SK-N-SH (cell line): Measurements from ENCODE around the gene ROBO4. TPM values are rescaled to one million over a fixed set of nuclear protein-coding genes. Genes with fewer than 3 reads are reported as not detected.

Experiments used
- CTCF ChIA-PET: fragments of 300-600, 350-600 bp; formaldehyde crosslinking; extraction: SDS; loops from one replicate; lab custom pipeline; 2021; lab: Yijun Ruan, JAX
- POLR2A ChIA-PET: fragments of 350-600 bp; sonication (Branson Sonifier 250); formaldehyde crosslinking; extraction: SDS; loops from one replicate; lab custom pipeline; 2020; ENCODE audit warnings: antibody characterized with exemption, inconsistent platforms; lab: Yijun Ruan, JAX
- DNase-seq: peaks from one replicate; pipeline ENCODE4 v3.0.0; 2012
- H2AFZ ChIP-seq: fragments of 200-600 bp; sonication (generic); 2 replicates; pipeline ENCODE4 v1.8.1; 2016; ENCODE audit warnings: antibody characterized with exemption, mild to moderate bottlenecking, low read depth
- H3F3A ChIP-seq: fragments of 200-600 bp; sonication (generic); replicated peaks from 2 replicates; pipeline ENCODE3; 2016; ENCODE audit warnings: antibody characterized with exemption, mild to moderate bottlenecking; ENCODE audit not compliant: insufficient read depth
- H3K27ac ChIP-seq, 2 experiments: fragments of 200-500 bp in 1 of 2; fragments of 200-600 bp in 1 of 2; sonication (Bioruptor generic) in 1 of 2; sonication (generic), shearing (Covaris generic) in 1 of 2; 2 replicates each; pipeline versions ENCODE4 v1.5.1 to v1.6.1; 2014 to 2016; ENCODE audit warnings: low read depth in 2 of 2, inconsistent platforms in 1 of 2, low read length in 1 of 2, mild to moderate bottlenecking in 1 of 2, mixed read lengths in 1 of 2
- H3K27me3 ChIP-seq: fragments of 200-600 bp; sonication (generic), shearing (Covaris generic); 2 replicates; pipeline ENCODE4 v1.6.1; 2016; ENCODE audit warnings: mixed run types; ENCODE audit not compliant: insufficient read depth
- H3K36me3 ChIP-seq, 2 experiments: fragments of 200-500 bp in 1 of 2; fragments of 200-600 bp in 1 of 2; sonication (Bioruptor generic) in 1 of 2; sonication (generic) in 1 of 2; replicated peaks in 1 of 2; 2 replicates each; pipeline versions ENCODE3 to v1.5.1; 2014 to 2016; ENCODE audit warnings: low read length in 1 of 2, mild to moderate bottlenecking in 1 of 2; ENCODE audit not compliant: insufficient read depth in 2 of 2, control insufficient read depth in 1 of 2
- H3K4me1 ChIP-seq, 2 experiments: fragments of 200-500 bp in 1 of 2; fragments of 200-600 bp in 1 of 2; sonication (Bioruptor generic) in 1 of 2; sonication (generic), shearing (Covaris generic) in 1 of 2; 2 replicates each; pipeline versions ENCODE4 v1.5.1 to v1.6.1; 2014 to 2016; ENCODE audit warnings: low read depth in 1 of 2, low read length in 1 of 2, mixed run types in 1 of 2; ENCODE audit not compliant: insufficient read depth in 2 of 2, control insufficient read depth in 1 of 2
- H3K4me2 ChIP-seq: fragments of 200-600 bp; sonication (generic), shearing (Covaris generic); 2 replicates; pipeline ENCODE4 v1.6.1; 2017; ENCODE audit warnings: mixed run types
- H3K4me3 ChIP-seq, 2 experiments: fragments of 200-500 bp in 1 of 2; fragments of 200-600 bp in 1 of 2; sonication (Bioruptor generic) in 1 of 2; sonication (generic), shearing (Covaris generic) in 1 of 2; 2 replicates each; pipeline versions ENCODE4 v1.5.1 to v1.8.1; 2014 to 2016; ENCODE audit warnings: low read depth in 2 of 2, inconsistent platforms in 1 of 2, low read length in 1 of 2, mild to moderate bottlenecking in 1 of 2, mixed read lengths in 1 of 2, moderate library complexity in 1 of 2
- H3K79me2 ChIP-seq: fragments of 200-600 bp; sonication (generic); 2 replicates; pipeline ENCODE4 v1.8.1; 2017; ENCODE audit warnings: mild to moderate bottlenecking; ENCODE audit not compliant: insufficient read depth
- H3K9ac ChIP-seq: fragments of 200-600 bp; sonication (generic); 2 replicates; pipeline ENCODE4 v1.6.1; 2017; ENCODE audit warnings: mixed run types
- H3K9me2 ChIP-seq: fragments of 200-600 bp; sonication (generic); 2 replicates; pipeline ENCODE4 v1.6.1; 2017; ENCODE audit warnings: mixed run types
- H3K9me3 ChIP-seq: fragments of 200-600 bp; sonication (generic); 2 replicates; pipeline ENCODE4 v1.6.1; 2017; ENCODE audit warnings: mixed run types, mild to moderate bottlenecking, moderate library complexity
- H4K20me1 ChIP-seq: fragments of 200-600 bp; sonication (generic); 2 replicates; pipeline ENCODE4 v1.6.1; 2017; ENCODE audit warnings: mild to moderate bottlenecking, mixed run types; ENCODE audit not compliant: insufficient read depth
- CHD2 ChIP-seq: fragments of 150-350 bp; IDR thresholded peaks from 2 replicates; pipeline ENCODE4 v1.6.1; 2018; ENCODE audit warnings: low read length; ENCODE audit not compliant: partially characterized antibody
- ELF1 ChIP-seq: IDR thresholded peaks from 2 replicates; pipeline ENCODE4 v1.4.0; 2012
- EP300 ChIP-seq, 2 experiments: IDR thresholded peaks; 2 replicates each; pipeline versions ENCODE4 v1.4.0 to v1.6.1; 2012; ENCODE audit warnings: borderline replicate concordance in 1 of 2, low read depth in 1 of 2, low read length in 1 of 2
- FOSL2 ChIP-seq: IDR thresholded peaks from 2 replicates; pipeline ENCODE4 v1.4.0; 2012; ENCODE audit warnings: low read depth, mild to moderate bottlenecking, moderate library complexity, borderline replicate concordance
- GABPA ChIP-seq: IDR thresholded peaks from 2 replicates; pipeline ENCODE4 v1.4.0; 2012; ENCODE audit warnings: low read depth, mild to moderate bottlenecking
- GATA2 ChIP-seq: sonication (generic); formaldehyde crosslinking; IDR thresholded peaks from 2 replicates; pipeline ENCODE4 v1.5.0; 2020; ENCODE audit warnings: mild to moderate bottlenecking, missing genetic modification reagents
- MEF2A ChIP-seq: IDR thresholded peaks from 2 replicates; pipeline ENCODE4 v1.4.0; 2012; ENCODE audit warnings: low read depth, borderline replicate concordance
- MXI1 ChIP-seq: IDR thresholded peaks from 2 replicates; pipeline ENCODE4 v1.6.1; 2012; ENCODE audit warnings: mild to moderate bottlenecking, low read depth, low read length, improper control_type of control experiment
- REST ChIP-seq: IDR thresholded peaks from 2 replicates; pipeline ENCODE4 v1.6.1; 2012; ENCODE audit warnings: mild to moderate bottlenecking, low read depth, low read length, moderate library complexity
- RFX5 ChIP-seq: IDR thresholded peaks from 2 replicates; pipeline ENCODE4 v1.6.1; 2012; ENCODE audit warnings: mild to moderate bottlenecking, improper control_type of control experiment, low read length
- RXRA ChIP-seq: IDR thresholded peaks from 2 replicates; pipeline ENCODE4 v1.4.0; 2012; ENCODE audit warnings: low read depth, mild to moderate bottlenecking, borderline replicate concordance
- TAF1 ChIP-seq: IDR thresholded peaks from 2 replicates; pipeline ENCODE4 v1.6.1; 2012; ENCODE audit warnings: low read depth, mild to moderate bottlenecking, low read length, moderate library complexity, borderline replicate concordance
- TEAD4 ChIP-seq: IDR thresholded peaks from 2 replicates; pipeline ENCODE4 v1.4.0; 2012; ENCODE audit warnings: mild to moderate bottlenecking, borderline replicate concordance; ENCODE audit not compliant: insufficient read depth
- USF1 ChIP-seq: IDR thresholded peaks from 2 replicates; pipeline ENCODE4 v1.4.0; 2012; ENCODE audit warnings: low read depth, borderline replicate concordance
- YY1 ChIP-seq: IDR thresholded peaks from 2 replicates; pipeline ENCODE4 v1.4.0; 2012; ENCODE audit warnings: low read depth, mild to moderate bottlenecking
- WGBS: methylation state at CpG from one replicate; pipeline ENCODE4 v1.1.6; 2017; ENCODE audit warnings: low lambda C conversion rate; 5-methylcytosine and 5-hydroxymethylcytosine counted together
- polyA plus RNA-seq, 3 experiments: library from polyadenylated mRNA; depleted of rRNA; stranded (reverse); fragments of >200 nt; gene quantifications; 2 replicates each; pipeline ENCODE4 v1.2.3, GENCODE V29; 2012

Gene ROBO4
- polyA plus RNA-seq, 1 of the 3 experiments (the other 2 are of a cell fraction) = 0.95 TPM

GRCh38 chr11:124916370-124916710 lies 18.7 kb upstream of the ROBO4 start:
- CTCF ChIA-PET = no interaction called here
- no peak for DNase-seq
- no peak for TF ChIP-seq GATA2 (CRISPR knock-in tag)
- no peak for TF ChIP-seq REST
- no peak for TF ChIP-seq CHD2
- TF ChIP-seq GABPA = no peak
- TF ChIP-seq USF1 = no peak
- no peak for TF ChIP-seq MEF2A
- TF ChIP-seq TAF1 = no peak
- TF ChIP-seq RFX5 = no peak
- no peak for TF ChIP-seq FOSL2
- TF ChIP-seq ELF1 = no peak
- TF ChIP-seq EP300 (IDR thresholded peaks at IDR 0.05; ENCODE audit: borderline replicate concordance in 1 of 2, low read depth in 1 of 2, low read length in 1 of 2) = no peak
- no peak for TF ChIP-seq MXI1
- H2AFZ ChIP-seq = no peak overlapping the region
- H3K27ac ChIP-seq = no peak overlapping the region
- peaks cover 0 to 3% of the 10 kb centered on the region in 2 experiments; a peak in 1 of 4 replicates for H3K4me1 ChIP-seq
- no peak overlapping the region for H3K4me3 ChIP-seq
- no peaks in the 10 kb centered on the region for H3K79me2 ChIP-seq
- no peaks in the 10 kb centered on the region for H3K27me3 ChIP-seq
- H4K20me1 ChIP-seq = no peaks in the 10 kb centered on the region
- POLR2A ChIA-PET = no interaction called here
- peaks cover 3% of the 10 kb centered on the region for H3F3A ChIP-seq
- H3K36me3 ChIP-seq = no peaks in the 10 kb centered on the region
- H3K9me2 ChIP-seq = no peaks in the 10 kb centered on the region
- no peak overlapping the region for H3K9ac ChIP-seq
- H3K9me3 ChIP-seq = no peaks in the 10 kb centered on the region
- H3K4me2 ChIP-seq = no peak overlapping the region

GRCh38 chr11:124915541-124916369 lies 18.1 kb upstream of the ROBO4 start:
- H3K27ac ChIP-seq = no peak overlapping the region

More at GRCh38 chr11:124915541-124916369, 18.1 kb upstream of the ROBO4 start:
- no peak overlapping the region for H3K9ac ChIP-seq
- no peaks in the 10 kb centered on the region for H3K27me3 ChIP-seq
- no peak for DNase-seq
- H3K9me3 ChIP-seq = no peaks in the 10 kb centered on the region
- H3K4me1 ChIP-seq = peaks cover 0 to 2% of the 10 kb centered on the region in 2 experiments; a peak in 1 of 4 replicates
- peaks cover 3% of the 10 kb centered on the region for H3F3A ChIP-seq
- POLR2A ChIA-PET = no interaction called here
- no peaks in the 10 kb centered on the region for H3K79me2 ChIP-seq
- TF ChIP-seq YY1 (no peak), TEAD4 (no peak), FOSL2 (peak; percentile 15; the same call in 1 of the 2 replicates), RXRA (no peak)
- H4K20me1 ChIP-seq = no peaks in the 10 kb centered on the region
- WGBS = 52% methylated on average over 3 of the region's 3 CpGs
- H3K4me2 ChIP-seq = no peak overlapping the region
- H3K36me3 ChIP-seq = no peaks in the 10 kb centered on the region
- CTCF ChIA-PET = no interaction called here
- no peak overlapping the region for H2AFZ ChIP-seq
- no peak overlapping the region for H3K4me3 ChIP-seq
- H3K9me2 ChIP-seq = no peaks in the 10 kb centered on the region
